ENCODE measurements around the gene NRROS. TPM values are rescaled to one million over a fixed set of nuclear protein-coding genes. Genes with fewer than 3 reads are reported as not detected.

The NRROS gene
- total and polyA plus RNA-seq, 7 donors: 0.83 to 3.0 (median 1.9) TPM

DNA sequence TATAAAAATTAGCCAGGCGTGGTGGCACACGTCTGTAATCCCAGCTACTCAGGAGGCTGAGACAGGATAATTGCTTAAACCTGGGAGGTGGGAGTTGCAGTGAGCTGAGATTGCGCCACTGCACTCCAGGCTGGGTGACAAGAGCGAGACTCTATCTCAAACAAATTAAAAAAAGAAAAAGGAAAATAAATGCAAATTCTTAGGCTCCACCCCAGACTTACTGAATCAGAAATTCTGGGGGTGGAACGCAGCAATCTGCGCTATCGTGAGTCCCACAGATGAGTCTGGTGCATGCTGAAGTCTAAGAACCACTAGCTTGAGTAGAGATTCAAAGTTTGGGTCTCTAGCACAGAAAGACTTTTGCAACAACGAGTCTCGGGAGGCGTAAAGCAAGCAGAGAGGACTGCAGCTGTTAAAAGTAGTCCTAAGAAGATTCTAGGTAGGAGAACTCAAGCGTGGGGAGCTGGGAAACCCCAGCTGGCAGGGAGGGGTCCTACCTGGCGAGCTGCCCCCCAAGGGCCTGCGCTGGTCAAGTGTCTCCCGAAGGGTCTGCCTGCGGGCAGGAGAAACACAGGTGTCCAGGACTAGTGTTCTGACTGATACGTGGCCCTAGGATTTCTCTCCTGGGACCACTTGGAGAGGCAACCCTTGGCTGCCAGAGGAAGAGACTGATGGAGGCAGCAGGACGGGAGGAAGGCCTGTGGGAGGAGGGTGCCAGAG is 50.6 kb downstream of the NRROS start:
- Histone ChIP-seq H3K36me3 (ENCODE audit: insufficient read depth in 1 of 2, low read depth in 1 of 2) (no peaks in the 10 kb centered on the region), H3K9me3 (no peaks in the 10 kb centered on the region), H3K4me3 (no peak overlapping the region), H3K27ac (no peak overlapping the region), H3K4me1 (peaks cover under 1% of the 10 kb centered on the region), H3K27me3 (ENCODE audit: insufficient read depth in 3 of 3, low read length in 2 of 3) (no peaks in the 10 kb centered on the region)
- no peak for ATAC-seq
- TF ChIP-seq, protein P1, sequence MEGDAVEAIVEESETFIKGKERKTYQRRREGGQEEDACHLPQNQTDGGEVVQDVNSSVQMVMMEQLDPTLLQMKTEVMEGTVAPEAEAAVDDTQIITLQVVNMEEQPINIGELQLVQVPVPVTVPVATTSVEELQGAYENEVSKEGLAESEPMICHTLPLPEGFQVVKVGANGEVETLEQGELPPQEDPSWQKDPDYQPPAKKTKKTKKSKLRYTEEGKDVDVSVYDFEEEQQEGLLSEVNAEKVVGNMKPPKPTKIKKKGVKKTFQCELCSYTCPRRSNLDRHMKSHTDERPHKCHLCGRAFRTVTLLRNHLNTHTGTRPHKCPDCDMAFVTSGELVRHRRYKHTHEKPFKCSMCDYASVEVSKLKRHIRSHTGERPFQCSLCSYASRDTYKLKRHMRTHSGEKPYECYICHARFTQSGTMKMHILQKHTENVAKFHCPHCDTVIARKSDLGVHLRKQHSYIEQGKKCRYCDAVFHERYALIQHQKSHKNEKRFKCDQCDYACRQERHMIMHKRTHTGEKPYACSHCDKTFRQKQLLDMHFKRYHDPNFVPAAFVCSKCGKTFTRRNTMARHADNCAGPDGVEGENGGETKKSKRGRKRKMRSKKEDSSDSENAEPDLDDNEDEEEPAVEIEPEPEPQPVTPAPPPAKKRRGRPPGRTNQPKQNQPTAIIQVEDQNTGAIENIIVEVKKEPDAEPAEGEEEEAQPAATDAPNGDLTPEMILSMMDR (IDR thresholded peaks at IDR 0.05): no peak
- DNase-seq: no peak
- 83 to 88% (median 84%) methylated on average over 17 of the region's 17 CpGs for WGBS, 3 donors
- intact Hi-C loops (cut with DNase I): loop anchor here in 1 of 2 donors (5.0 kb wide), 1 partner anchor 83 kb away; no protein-coding TSS in a partner anchor

DNA sequence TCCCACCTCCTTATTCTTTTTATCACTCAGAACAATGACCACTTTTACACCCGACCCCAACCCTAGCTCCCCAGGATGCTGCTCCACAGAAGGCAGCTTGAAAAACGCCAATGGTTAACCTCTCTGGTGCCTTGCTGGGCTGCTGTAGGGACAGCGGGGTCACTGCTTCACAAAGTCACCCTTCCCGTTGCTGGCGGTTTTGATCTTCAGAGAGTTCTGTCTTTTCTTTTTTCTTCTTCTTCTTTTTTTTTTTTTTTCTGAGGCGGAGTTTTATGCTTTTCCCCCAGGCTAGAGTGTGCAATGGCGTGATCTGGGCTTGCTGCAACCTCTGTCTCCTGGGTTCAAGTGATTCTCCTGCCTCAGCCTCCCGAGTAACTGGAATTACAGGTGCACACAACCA is 51.9 kb downstream of the NRROS start:
- WGBS, 3 donors: 70 to 78% (median 73%) methylated on average over 8 of the region's 8 CpGs
- no peaks in the 10 kb centered on the region for H3K4me1 ChIP-seq
- ATAC-seq (no peak), DNase-seq (no peak)
- no peak overlapping the region for H3K4me3 ChIP-seq
- no peaks in the 10 kb centered on the region for H3K36me3 ChIP-seq (ENCODE audit: insufficient read depth in 1 of 2, low read depth in 1 of 2)
- no peak overlapping the region for H3K27ac ChIP-seq
- TF ChIP-seq, protein P1 (IDR thresholded peaks at IDR 0.05): no peak
- H3K27me3 ChIP-seq (ENCODE audit: insufficient read depth in 3 of 3, low read length in 2 of 3): no peaks in the 10 kb centered on the region
- no peaks in the 10 kb centered on the region for H3K9me3 ChIP-seq
- intact Hi-C loops (cut with DNase I): no loop called here

DNA sequence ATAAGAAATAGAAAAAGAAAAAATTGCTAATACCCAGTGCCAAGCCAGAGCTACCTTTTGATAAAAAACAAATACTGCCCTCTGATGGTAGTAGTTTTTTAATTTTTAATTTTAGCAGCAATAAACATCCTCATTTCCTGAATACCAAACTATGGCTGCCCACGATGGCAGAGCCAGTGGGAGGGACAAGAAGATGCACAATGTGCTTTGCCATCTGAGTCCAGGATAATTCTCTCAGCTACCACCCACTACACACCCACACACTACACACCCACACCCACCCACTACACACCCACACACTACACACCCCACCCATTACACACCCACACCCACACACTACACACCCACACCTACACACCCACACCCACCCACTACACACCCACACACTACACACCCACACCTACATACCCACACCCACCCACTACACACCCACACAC is 54.7 kb downstream of the NRROS start:
- no peaks in the 10 kb centered on the region for H3K4me1 ChIP-seq
- H3K4me3 ChIP-seq: no peak overlapping the region
- no peak for DNase-seq
- H3K27me3 ChIP-seq (ENCODE audit: insufficient read depth in 3 of 3, low read length in 2 of 3): no peaks in the 10 kb centered on the region
- H3K36me3 ChIP-seq (ENCODE audit: insufficient read depth in 1 of 2, low read depth in 1 of 2): no peaks in the 10 kb centered on the region
- H3K27ac ChIP-seq: no peak overlapping the region
- no peak for ATAC-seq
- intact Hi-C loops (cut with DNase I): no loop called here
- WGBS, 3 donors: 0 to 14% (median 0%) methylated on average over 1 of the region's 1 CpG
- TF ChIP-seq, protein P1 (IDR thresholded peaks at IDR 0.05): no peak
- H3K9me3 ChIP-seq: no peaks in the 10 kb centered on the region

DNA sequence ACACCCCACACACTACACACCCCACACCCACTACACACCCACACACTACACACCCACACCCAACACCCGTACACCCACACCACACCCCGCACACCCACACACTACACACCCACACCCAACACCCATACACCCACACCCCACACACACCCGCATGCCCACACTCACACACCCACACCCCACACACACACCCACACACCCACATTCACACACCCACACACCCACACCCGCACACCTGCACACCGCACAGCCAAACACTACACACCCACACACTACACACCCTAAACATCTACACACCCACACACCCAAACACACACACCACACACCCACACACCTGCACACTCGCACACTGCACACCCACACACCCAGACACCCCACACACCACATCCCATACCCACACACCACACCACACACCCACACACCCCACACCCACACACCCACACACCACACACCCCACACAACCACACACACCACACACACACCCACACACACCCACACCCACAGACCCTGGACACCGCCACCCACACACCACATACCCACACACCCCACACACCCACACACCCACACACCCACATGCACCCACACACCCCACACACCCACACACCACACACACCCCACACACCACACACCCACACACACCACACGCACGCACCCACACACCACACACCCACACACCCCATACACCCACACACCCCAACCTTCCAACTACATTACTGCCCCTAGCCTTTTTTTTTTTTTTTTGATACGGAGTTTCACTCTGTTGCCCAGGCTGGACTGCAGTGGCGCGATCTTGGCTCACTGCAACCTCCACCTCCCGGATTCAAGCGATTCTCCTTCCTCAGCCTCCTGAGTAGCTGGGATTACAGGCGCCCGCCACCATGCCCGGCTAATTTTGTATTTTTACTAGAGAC is 55.7 kb downstream of the NRROS start:
- no peak overlapping the region for H3K4me3 ChIP-seq
- H3K36me3 ChIP-seq (ENCODE audit: insufficient read depth in 1 of 2, low read depth in 1 of 2): no peaks in the 10 kb centered on the region
- DNase-seq (no peak), ATAC-seq (no peak)
- no peaks in the 10 kb centered on the region for H3K27me3 ChIP-seq (ENCODE audit: insufficient read depth in 3 of 3, low read length in 2 of 3)
- no peak overlapping the region for H3K27ac ChIP-seq
- H3K4me1 ChIP-seq: no peaks in the 10 kb centered on the region
- TF ChIP-seq, protein P1 (IDR thresholded peaks at IDR 0.05): no peak
- no peaks in the 10 kb centered on the region for H3K9me3 ChIP-seq
- intact Hi-C loops (cut with DNase I): no loop called here
- 92 to 95% (median 94%) methylated on average over 16 to 17 of the region's 17 CpGs for WGBS, 3 donors
